HG03575 (cell line): Measurements from ENCODE around the gene HOXD12.

ENCODE experiments used
- ATAC-seq: cut with Tn5 transposase; IDR thresholded peaks from one replicate; pipeline ENCODE4 v1.9.1; 2021; ENCODE audit not compliant: unreplicated experiment, insufficient number of reproducible peaks, low FRiP score; ENCODE audit errors: extremely low read depth

The HOXD12 gene

DNA sequence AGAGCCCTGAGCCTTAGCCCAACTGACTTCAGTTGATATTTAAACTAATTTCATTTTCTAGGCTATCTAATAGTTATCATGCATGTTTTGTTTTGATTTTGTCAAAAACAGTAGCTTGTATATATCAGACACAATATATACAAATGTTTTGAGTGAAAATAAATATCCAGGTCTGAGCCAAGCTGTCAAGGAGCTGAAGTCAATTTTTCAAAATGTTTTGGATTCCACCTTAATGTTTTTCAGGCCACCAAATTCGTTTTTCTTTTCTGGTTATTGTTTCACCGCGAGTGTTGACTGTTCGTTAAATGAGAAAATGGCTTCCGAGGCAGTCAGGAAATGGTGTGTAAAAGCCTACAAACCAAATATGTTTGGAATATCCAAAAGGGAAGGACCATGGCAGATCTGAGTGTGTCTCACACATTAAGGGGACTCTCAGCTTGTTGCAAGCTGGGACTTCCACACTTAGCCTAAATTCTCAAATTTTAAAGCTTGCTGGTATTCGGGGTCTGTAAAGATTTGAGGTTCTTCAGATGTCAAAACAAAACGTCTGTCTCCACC is 2.8 kb downstream of the HOXD12 start:
- ATAC-seq = no peak

DNA sequence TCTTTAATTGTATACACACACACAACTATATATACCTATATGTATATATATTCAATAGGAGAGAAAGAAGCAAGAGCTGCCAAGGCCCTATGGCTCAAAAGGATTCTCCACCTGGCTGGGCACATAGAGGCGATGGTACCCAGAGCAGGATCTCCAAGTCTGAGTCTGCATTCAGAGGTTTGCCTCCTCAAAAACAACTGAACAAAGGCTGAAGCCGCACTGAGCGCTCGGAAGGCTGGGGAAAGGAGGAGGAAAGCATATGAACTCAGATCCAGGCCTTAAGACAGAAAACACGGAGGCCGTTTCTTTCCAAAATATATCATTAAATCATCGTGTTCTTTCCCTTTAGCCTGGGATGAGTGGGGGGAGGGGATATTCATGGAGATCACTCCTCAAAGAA is 3.6 kb downstream of the HOXD12 start:
- no peak for ATAC-seq

DNA sequence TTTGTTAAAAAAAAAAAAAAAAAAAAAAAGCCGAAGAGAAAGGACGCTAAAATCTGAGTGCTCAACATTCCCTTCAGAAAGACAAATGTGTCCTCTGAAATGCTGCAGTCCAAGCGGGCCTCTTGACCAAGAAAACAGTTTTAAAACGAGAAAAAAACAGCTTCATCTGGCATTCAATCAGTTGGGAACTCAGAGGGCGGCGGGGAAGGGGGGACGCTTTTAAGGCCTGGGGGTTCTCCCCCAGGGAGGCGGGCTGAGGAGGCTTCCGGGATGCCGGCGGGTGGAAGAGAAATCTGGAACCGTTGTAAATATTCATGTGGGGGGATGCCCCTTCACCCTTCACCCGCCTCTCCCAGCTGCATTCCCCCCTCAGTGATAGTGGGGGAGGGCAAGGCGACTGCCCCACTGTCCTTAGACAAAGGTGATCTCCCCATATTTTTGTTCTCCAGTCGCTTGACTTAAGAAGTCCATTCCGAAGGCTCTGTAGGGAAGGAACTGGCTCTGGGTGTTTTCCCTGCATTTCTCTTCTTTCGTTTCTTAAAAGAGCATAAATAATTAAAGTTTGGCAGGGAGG is 4.2 kb downstream of the HOXD12 start:
- no peak for ATAC-seq

DNA sequence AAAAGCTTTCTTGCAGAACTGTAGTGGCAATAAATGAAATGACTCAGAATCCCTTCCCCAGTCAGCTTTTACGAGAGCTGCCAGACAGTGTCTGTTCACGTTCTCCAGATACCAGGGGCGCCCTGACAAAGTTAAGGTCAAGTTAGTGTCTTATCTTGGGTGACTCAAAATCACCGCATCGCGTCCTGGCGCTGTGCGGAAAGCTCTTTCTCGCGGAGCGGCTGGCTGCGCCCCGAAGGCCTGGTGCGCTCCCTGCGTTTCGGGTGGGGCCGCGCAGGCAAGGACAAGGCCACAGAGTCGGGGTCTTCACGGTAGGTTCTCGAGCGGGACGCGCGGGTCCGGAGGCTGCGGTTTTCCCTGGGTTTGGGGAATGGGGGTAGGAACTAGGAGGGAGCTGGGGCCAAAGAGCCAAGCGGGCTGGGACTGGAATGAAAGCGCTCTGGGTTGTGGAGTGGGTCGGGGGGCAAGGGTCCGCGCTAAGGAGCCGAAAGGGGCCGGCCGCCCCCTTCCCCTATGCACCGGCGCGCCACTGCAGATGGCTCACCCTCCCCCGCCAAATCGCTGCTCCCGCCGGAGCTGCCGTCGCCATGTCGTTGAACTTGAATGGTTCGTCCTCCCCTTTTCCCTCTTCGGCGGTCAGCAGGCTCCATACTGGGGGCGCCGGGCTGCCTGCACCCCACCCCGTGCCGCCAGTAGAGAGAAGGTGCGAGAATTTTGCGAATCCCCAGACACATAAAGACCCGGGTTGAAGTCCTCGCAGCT is 4.9 kb downstream of the HOXD12 start:
- ATAC-seq = no peak

DNA sequence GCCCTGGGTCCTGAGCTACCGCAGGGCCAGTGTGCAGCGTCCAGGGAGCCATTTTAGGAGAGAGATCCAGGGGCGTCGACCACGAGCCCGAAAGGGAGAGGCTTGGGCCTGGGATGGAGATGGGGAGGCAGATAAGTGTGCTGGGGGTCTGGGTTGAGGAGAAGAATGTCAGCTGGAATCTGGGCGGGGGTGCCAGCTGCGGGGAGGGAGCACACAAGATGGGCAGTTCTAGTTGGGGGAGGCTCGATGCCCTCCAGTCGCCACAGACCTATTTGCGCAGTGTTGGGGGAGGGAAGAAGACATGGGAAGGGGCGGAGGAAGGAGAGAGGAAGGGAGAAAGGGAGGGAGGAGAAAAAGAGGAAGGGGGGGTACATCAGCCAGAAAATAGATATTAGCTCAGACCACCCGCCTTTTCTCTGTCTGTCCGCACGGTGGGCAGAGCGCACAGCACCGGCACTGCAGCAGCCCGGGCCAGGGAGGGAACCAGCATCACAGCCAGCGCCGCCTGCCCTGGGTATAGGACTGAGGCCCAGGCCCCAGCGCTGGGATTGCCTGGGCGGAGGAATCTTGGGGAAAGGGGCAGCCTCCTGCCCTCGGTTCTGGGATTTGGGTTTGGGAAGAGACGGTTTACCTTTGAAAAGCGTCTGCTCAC is 5.6 kb downstream of the HOXD12 start:
- no peak for ATAC-seq

DNA sequence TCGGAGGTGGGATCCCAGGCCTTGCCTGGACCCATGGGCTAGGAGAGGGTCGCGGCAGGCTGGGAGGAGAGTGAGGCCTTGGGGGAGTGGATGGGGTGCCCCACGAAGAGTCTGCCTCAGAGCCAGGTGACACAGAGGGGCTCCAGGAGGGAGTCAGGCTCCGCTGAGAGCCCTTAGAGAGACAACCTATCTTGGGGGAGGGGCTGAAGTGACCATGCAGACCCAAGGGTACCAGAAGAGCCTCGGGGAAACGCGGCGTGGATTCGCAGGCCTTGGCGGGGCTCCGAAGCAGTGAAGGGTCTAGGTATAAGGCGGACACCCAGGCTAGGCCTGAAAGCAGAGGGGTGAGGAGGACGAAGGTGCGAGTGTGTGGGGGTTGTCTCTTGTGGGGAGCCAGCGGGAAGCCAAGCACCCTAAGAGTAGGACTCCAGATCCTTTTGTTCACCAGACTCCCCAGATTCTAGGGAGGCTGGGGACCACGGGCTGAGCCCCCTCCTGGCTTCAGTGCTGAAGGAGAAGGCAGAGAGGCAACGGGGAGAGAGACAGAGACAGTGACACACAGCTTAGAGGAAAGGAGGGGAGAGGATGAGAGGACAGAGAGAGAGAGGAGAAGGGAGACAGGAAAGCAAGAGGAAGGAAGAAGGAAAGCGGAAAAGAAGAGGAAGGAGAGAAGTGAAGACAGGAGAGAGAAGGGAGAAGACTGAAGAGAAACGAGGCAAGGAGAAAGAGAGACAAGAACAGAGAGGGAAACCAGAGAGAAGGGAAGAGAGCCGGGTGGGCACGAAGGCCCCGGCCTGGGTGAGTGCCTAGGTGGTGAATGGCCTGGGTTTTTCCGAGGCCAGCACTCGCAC is 6.4 kb downstream of the HOXD12 start:
- no peak for ATAC-seq

- ATAC-seq = no peak
Measured at GRCh38 chr2:176106581-176107539, 7.3 kb downstream of the HOXD12 start, which contains the start of gene HOXD11. Gene HOXD11, plus strand, starts transcription at chr2:176107280. Its CDS starts 76 bp downstream, at chr2:176107356.

- no peak for ATAC-seq
Measured at GRCh38 chr2:176107731-176108181, 8.2 kb downstream of the HOXD12 start.

- ATAC-seq = no peak
Measured at GRCh38 chr2:176109192-176109901, 9.8 kb downstream of the HOXD12 start.

- no peak for ATAC-seq
Measured at GRCh38 chr2:176109946-176110345, 10.4 kb downstream of the HOXD12 start.

- no peak for ATAC-seq
Measured at GRCh38 chr2:176110415-176111308, 11.1 kb downstream of the HOXD12 start.

DNA sequence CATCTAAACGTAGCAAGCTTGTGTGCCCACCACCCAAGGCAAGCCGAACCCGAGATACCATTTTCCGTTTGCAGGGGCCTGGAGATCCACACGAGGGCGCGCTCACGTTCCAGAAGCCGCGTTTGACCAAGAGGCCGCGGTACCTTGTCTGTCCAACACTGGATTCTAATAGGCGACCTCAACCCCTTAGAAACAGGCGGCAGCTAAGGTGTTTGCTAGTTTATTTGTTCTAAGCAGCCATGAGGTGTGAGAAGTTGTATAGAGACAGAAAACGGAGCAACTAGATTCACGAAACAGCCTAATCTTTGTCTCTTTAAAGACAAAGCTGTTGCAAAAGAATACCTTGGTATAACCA is 11.7 kb downstream of the HOXD12 start:
- ATAC-seq = no peak

- no peak for ATAC-seq
Measured at GRCh38 chr2:176111846-176112374, 12.3 kb downstream of the HOXD12 start.

- no peak for ATAC-seq
Measured at GRCh38 chr2:176112375-176113302, 13.0 kb downstream of the HOXD12 start.
